ENCODE measurements around the gene THBS1. TPM values are rescaled to one million over a fixed set of nuclear protein-coding genes. Genes with fewer than 3 reads are reported as not detected.

THBS1 gene
- total RNA-seq, 1 experiment from 2014 or later = 393 TPM

DNA sequence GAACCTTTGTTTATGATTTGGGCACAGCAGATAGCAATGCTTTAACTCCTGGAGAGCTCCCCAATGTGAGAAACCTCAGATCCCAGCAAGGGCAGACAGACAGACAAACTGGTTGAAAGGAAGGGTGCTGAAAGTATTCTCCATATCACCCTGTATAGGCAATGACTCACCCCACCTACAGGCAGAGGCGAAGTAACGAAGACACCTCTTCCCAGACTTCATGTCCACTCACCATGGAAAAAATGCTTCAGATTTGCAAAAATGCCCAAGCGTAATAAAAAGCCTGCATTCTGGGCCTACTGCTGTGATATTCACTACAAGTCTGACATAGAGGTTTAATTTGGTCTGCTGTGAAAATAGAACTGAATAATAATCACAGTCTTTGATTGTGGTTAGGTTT is 50.5 kb downstream of the THBS1 start:
- CTCF ChIA-PET = interaction anchor here (0.8 to 2.3 kb wide), 7 partner anchors 9 to 237 kb away, joined by 3 to 12 read pairs (median 3); no protein-coding TSS in a partner anchor

GRCh38 chr15:39638041-39638440 is 57.2 kb downstream of the THBS1 start:
- POLR2A ChIA-PET = no interaction called here
- CTCF ChIA-PET = no interaction called here

More for the DNA sequence above, 50.5 kb downstream of the THBS1 start:
- H3K27me3 Mint-ChIP-seq (ENCODE audit: insufficient read depth, unreplicated experiment) = no peaks in the 10 kb centered on the region
- intact Hi-C loops (cut with micrococcal nuclease) = no loop called here
- no TSS peak for BruUV-seq (replicated peaks)
- no peak overlapping the region for H3K4me3 Mint-ChIP-seq (ENCODE audit: unreplicated experiment)
- POLR2A ChIA-PET = interaction anchor here (1.6 to 2.0 kb wide), 2 partner anchors 10 to 20 kb away, joined by 5 to 6 read pairs; no protein-coding TSS in a partner anchor
- H3K9me3 Mint-ChIP-seq (ENCODE audit: unreplicated experiment) = no peaks in the 10 kb centered on the region
- H3K4me1 Mint-ChIP-seq (ENCODE audit: insufficient read depth, unreplicated experiment) = peaks cover 22% of the 10 kb centered on the region
- peak; percentile 67 for DNase-seq (ENCODE audit: unreplicated experiment)
- H3K36me3 Mint-ChIP-seq (ENCODE audit: insufficient read depth, unreplicated experiment) = peaks cover 5% of the 10 kb centered on the region
- peak overlapping the region; percentile 55 for H3K27ac Mint-ChIP-seq (ENCODE audit: low read depth, unreplicated experiment)
- no peak for TF ChIP-seq CTCF (IDR thresholded peaks at IDR 0.05; ENCODE audit: unreplicated experiment)

GRCh38 chr15:39639037-39639436 is 58.2 kb downstream of the THBS1 start:
- no peak for TF ChIP-seq CTCF (IDR thresholded peaks at IDR 0.05; ENCODE audit: unreplicated experiment)
- ChIA-PET CTCF (interaction anchor here (0.7 kb wide), 1 partner anchor 10 kb away, joined by 6 read pairs; no protein-coding TSS in a partner anchor), POLR2A (interaction anchor here (0.6 to 0.7 kb wide), 2 partner anchors 118 to 468 kb away, joined by 3 read pairs; no protein-coding TSS in a partner anchor)
- Mint-ChIP-seq H3K27me3 (ENCODE audit: insufficient read depth, unreplicated experiment) (no peaks in the 10 kb centered on the region), H3K9me3 (ENCODE audit: unreplicated experiment) (no peaks in the 10 kb centered on the region), H3K4me3 (ENCODE audit: unreplicated experiment) (no peak overlapping the region), H3K4me1 (ENCODE audit: insufficient read depth, unreplicated experiment) (peaks cover 14% of the 10 kb centered on the region), H3K27ac (ENCODE audit: low read depth, unreplicated experiment) (no peak overlapping the region), H3K36me3 (ENCODE audit: insufficient read depth, unreplicated experiment) (no peaks in the 10 kb centered on the region)
- intact Hi-C loops (cut with micrococcal nuclease) = no loop called here
- BruUV-seq (replicated peaks) = no TSS peak
- no peak for DNase-seq (ENCODE audit: unreplicated experiment)

More at GRCh38 chr15:39638041-39638440, 57.2 kb downstream of the THBS1 start:
- H3K36me3 Mint-ChIP-seq (ENCODE audit: insufficient read depth, unreplicated experiment) = no peaks in the 10 kb centered on the region
- BruUV-seq (replicated peaks) = no TSS peak
- no peak for DNase-seq (ENCODE audit: unreplicated experiment)
- H3K27me3 Mint-ChIP-seq (ENCODE audit: insufficient read depth, unreplicated experiment) = no peaks in the 10 kb centered on the region
- H3K27ac Mint-ChIP-seq (ENCODE audit: low read depth, unreplicated experiment) = no peak overlapping the region
- peaks cover 14% of the 10 kb centered on the region for H3K4me1 Mint-ChIP-seq (ENCODE audit: insufficient read depth, unreplicated experiment)
- intact Hi-C loops (cut with micrococcal nuclease) = no loop called here
- no peak overlapping the region for H3K4me3 Mint-ChIP-seq (ENCODE audit: unreplicated experiment)
- no peak for TF ChIP-seq CTCF (IDR thresholded peaks at IDR 0.05; ENCODE audit: unreplicated experiment)
- no peaks in the 10 kb centered on the region for H3K9me3 Mint-ChIP-seq (ENCODE audit: unreplicated experiment)

DNA sequence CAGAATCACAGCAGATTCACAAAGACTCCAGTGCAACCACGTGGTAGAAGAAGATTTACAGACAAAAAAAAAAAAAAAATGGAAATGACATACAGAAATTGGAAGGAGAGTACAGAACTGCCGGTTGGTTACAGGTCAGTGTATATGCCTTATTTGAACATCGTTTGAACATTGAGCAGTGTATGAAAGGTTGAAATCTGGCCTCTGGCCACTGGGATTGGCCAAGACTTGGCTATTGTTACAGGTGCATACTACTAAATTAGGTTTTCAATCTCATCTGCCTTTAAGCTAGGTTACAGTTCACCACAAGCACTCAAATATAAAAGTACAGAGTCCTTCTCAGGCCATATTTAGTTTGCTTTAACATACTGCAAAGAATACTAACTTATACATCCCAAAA is 59.8 kb downstream of the THBS1 start:
- Mint-ChIP-seq H3K4me1 (ENCODE audit: insufficient read depth, unreplicated experiment) (peaks cover 14% of the 10 kb centered on the region), H3K27me3 (ENCODE audit: insufficient read depth, unreplicated experiment) (no peaks in the 10 kb centered on the region), H3K4me3 (ENCODE audit: unreplicated experiment) (no peak overlapping the region), H3K27ac (ENCODE audit: low read depth, unreplicated experiment) (peak overlapping the region; percentile 46), H3K36me3 (ENCODE audit: insufficient read depth, unreplicated experiment) (no peaks in the 10 kb centered on the region), H3K9me3 (ENCODE audit: unreplicated experiment) (no peaks in the 10 kb centered on the region)
- peak; percentile 71 for DNase-seq (ENCODE audit: unreplicated experiment)
- intact Hi-C loops (cut with micrococcal nuclease) = no loop called here
- TF ChIP-seq CTCF (IDR thresholded peaks at IDR 0.05; ENCODE audit: unreplicated experiment) = no peak
- POLR2A ChIA-PET = interaction anchor here (0.8 to 2.4 kb wide), 8 partner anchors 11 to 463 kb away, joined by 3 to 16 read pairs (median 4); partner anchors contain the start of gene THBS1
- CTCF ChIA-PET = interaction anchor here (0.7 to 1.6 kb wide), 4 partner anchors 10 to 198 kb away, joined by 3 to 6 read pairs (median 4); no protein-coding TSS in a partner anchor
- BruUV-seq (replicated peaks) = no TSS peak

Measured in MCF 10A (cell line).